CMK (cell line): ENCODE results near the gene IRF2BPL.

Experiments used
- DNase-seq: peaks from one replicate; pipeline ENCODE4 v3.0.0-alpha.2; 2010; ENCODE audit warnings: low read depth

IRF2BPL gene

GRCh38 chr14:77009014-77009413 lies 19.5 kb downstream of the IRF2BPL start:
- DNase-seq = no peak

GRCh38 chr14:77008541-77008940 lies 20.0 kb downstream of the IRF2BPL start:
- DNase-seq = no peak

GRCh38 chr14:77007975-77008421 lies 20.5 kb downstream of the IRF2BPL start:
- DNase-seq = no peak

GRCh38 chr14:77007183-77007974 lies 21.1 kb downstream of the IRF2BPL start:
- DNase-seq = no peak

GRCh38 chr14:77006132-77006531 lies 22.4 kb downstream of the IRF2BPL start:
- DNase-seq = no peak

GRCh38 chr14:77005559-77005958 lies 22.9 kb downstream of the IRF2BPL start:
- no peak for DNase-seq

- no peak for DNase-seq
Observed at GRCh38 chr14:77004711-77005460, 23.6 kb downstream of the IRF2BPL start.

- no peak for DNase-seq
Observed at GRCh38 chr14:77003960-77004710, 24.4 kb downstream of the IRF2BPL start.

GRCh38 chr14:77002889-77003288 lies 25.6 kb downstream of the IRF2BPL start:
- no peak for DNase-seq

- DNase-seq = no peak
Observed at GRCh38 chr14:77002335-77002734, 26.2 kb downstream of the IRF2BPL start.

- DNase-seq = no peak
Observed at GRCh38 chr14:77000340-77001270, 27.9 kb downstream of the IRF2BPL start.

GRCh38 chr14:76998910-76999309 lies 29.6 kb downstream of the IRF2BPL start:
- DNase-seq = no peak

- DNase-seq = no peak
Observed at GRCh38 chr14:76997257-76997970, 31.1 kb downstream of the IRF2BPL start.

GRCh38 chr14:76996563-76997146 lies 31.9 kb downstream of the IRF2BPL start:
- DNase-seq = no peak

- no peak for DNase-seq
Observed at GRCh38 chr14:76995279-76996035, 33.1 kb downstream of the IRF2BPL start.

- no peak for DNase-seq
Observed at GRCh38 chr14:76993752-76994151, 34.8 kb downstream of the IRF2BPL start.

GRCh38 chr14:76990084-76990483 lies 38.4 kb downstream of the IRF2BPL start:
- DNase-seq = no peak

- no peak for DNase-seq
Observed at GRCh38 chr14:76987956-76988520, 40.5 kb downstream of the IRF2BPL start.

- no peak for DNase-seq
Observed at GRCh38 chr14:76986231-76986565, 42.3 kb downstream of the IRF2BPL start.
